Psoas muscle (tissue), 8 donors: ENCODE data around the gene FLAD1. TPM values are rescaled to one million over a fixed set of nuclear protein-coding genes. Genes with fewer than 3 reads are reported as not detected.

Experiments used
- ATAC-seq, 4 donors: fragments of 200-7000 bp; cut with Tn5 transposase; one replicate each; pipeline ENCODE4 v1.9.1; 2020; ENCODE audit warnings: moderate library complexity in 3 of 4, mild to moderate bottlenecking in 2 of 4
- DNase-seq, 2 donors: peaks; one replicate each; pipeline ENCODE4 v3.0.0-alpha.2; 2020
- H3K27ac ChIP-seq: fragments of 200-600 bp; one replicate; pipeline ENCODE4 v1.8.0; 2022
- H3K27me3 ChIP-seq, 3 donors: fragments of 200-600 bp in 1 of 3; one replicate each; pipeline versions ENCODE4 v1.6.1 to v1.8.0; 2013 to 2022; ENCODE audit warnings: low read length in 2 of 3, mild to moderate bottlenecking in 2 of 3, moderate library complexity in 1 of 3; ENCODE audit not compliant: insufficient read depth in 3 of 3
- H3K36me3 ChIP-seq, 2 donors: fragments of 200-600 bp in 1 of 2; one replicate each; pipeline versions ENCODE4 v1.6.1 to v1.8.0; 2013 to 2022; ENCODE audit warnings: low read depth in 1 of 2, mild to moderate bottlenecking in 1 of 2, moderate library complexity in 1 of 2; ENCODE audit not compliant: insufficient read depth in 1 of 2
- H3K4me1 ChIP-seq: fragments of 200-600 bp; one replicate; pipeline ENCODE4 v1.8.0; 2022
- H3K4me3 ChIP-seq: fragments of 200-600 bp; one replicate; pipeline ENCODE4 v1.8.0; 2022; ENCODE audit warnings: mild to moderate bottlenecking
- H3K9me3 ChIP-seq: fragments of 200-600 bp; one replicate; pipeline ENCODE4 v1.8.0; 2022
- WGBS, 3 donors: extraction: QIAGEN DNeasy Blood & Tissue Kit; methylation state at CpG; one replicate each; pipeline versions ENCODE4 v1.1.6 to v1.1.7; 2013; 5-methylcytosine and 5-hydroxymethylcytosine counted together
- intact Hi-C, 2 donors: fragments of 100-400 bp; cut with DNase I; formaldehyde crosslinking; loops; one replicate each; pipeline versions ENCODE4 v1.11.0 to v1.14.2; 2022
- long read RNA-seq, 2 donors: library from polyadenylated mRNA; unstranded; transcript quantifications; one replicate each; pipeline ENCODE4 v2.0.0, GENCODE V29; 2021
- polyA plus RNA-seq, 3 donors: library from polyadenylated mRNA; stranded (reverse); fragments of 200-250 nt; gene quantifications; one replicate each; pipeline ENCODE4 v1.2.3, GENCODE V29; 2013
- total RNA-seq, 4 donors: library from RNA; stranded (reverse); fragmentation: NEBNext Ultra II Directional in 2 of 4; extraction: Animal tissue kit (Norgen Biotek cat#: 25700) in 2 of 4; gene quantifications; one replicate each; pipeline versions ENCODE4 v1.2.1 to v1.2.4, GENCODE V29; 2021 to 2023
- TF ChIP-seq, protein P1 (sequence below): fragments of 200-600 bp; IDR thresholded peaks from one replicate; pipeline ENCODE4 v1.8.0; 2022; ENCODE audit warnings: antibody characterized with exemption
- donor health status: healthy with polysubstance abuse.
- donor health status: DM: no; HTN: no; CAD: no; lungs with moderate emphysema.
- donor health status: Bipolar disorder and iron deficiency.
- donor health status: healthy.
- donor health status: DM: yes; HTN: yes; CAD: no.
- donor health status: DM: no; HTN: no; CAD: no.
- donor health status: DM: no; HTN: no; CAD: no.
- donor health status: DM: yes; HTN: yes; CAD: no.

FLAD1 gene
- total RNA-seq = 10 to 100 TPM; 24.5 to 39.4 (median 30.4) TPM
- 10 to 100 TPM; 32.4 to 52.7 (median 51.6) TPM for polyA plus RNA-seq
- long read RNA-seq, donor 1, transcript FLAD1-203 (8 exons, 1,730 nt) = major isoform, 5 of 15 reads
- long read RNA-seq, donor 1, partial matches to known transcripts = 6 of 15 reads
- long read RNA-seq, donor 1, other reads (novel, unspliced or antisense) = 3 of 15 reads
- long read RNA-seq, donor 2, transcript FLAD1-203 (8 exons, 1,730 nt) = major isoform, 11 of 38 reads
- long read RNA-seq, donor 2, partial matches to known transcripts = 13 of 38 reads
- long read RNA-seq, donor 2, other reads (novel, unspliced or antisense) = 12 of 38 reads

DNA sequence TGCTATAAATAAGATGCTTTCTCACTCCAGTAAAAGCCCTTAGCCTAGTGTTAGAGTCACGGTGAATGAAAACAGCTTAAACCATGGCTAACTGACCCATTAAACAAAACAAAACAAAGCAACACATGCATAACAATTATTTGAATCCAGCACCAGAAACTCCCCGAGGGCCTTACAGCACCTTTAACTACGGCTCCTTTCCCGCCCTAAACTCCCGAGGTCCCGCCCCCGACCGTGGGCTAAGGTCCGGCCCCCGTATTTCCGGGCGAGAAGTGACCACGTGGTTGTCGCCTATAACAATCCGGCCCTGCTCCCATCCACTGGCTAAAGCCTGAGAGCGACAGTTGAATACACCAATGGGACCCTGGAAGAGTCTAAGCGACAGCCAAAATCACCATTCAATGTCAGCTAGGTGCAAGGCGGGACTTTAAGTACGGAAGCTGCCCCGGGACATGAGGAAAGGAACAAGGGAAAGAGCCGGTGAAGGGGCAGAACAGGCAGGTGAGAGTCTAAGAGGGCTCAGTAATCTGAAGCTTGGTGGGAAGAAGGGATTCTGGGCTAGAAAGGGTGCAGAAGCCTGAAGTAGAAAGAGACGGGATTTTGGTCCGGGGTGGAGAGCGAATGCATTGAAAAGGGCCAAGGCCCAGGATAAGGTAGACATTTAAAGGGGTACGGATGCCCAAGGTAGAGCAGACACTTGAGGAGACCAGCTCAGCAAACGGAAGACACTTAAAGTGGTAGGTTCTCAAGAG is at the start of gene FLAD1:
FLAD1 (plus strand) TSS at position 448 of the 752 bp plus-strand sequence. CDS start 351 bp downstream, outside the sequence.
- H3K36me3 ChIP-seq = peaks cover 3 to 15% of the 10 kb centered on the region in 2 donors
- WGBS, 3 donors = 0 to 1% (median 0%) methylated on average over 26 of the region's 26 CpGs
- intact Hi-C loops = no loop called here
- peak within 1 kb of the TSS; percentile 72 for H3K4me3 ChIP-seq
- ATAC-seq (peak; percentile 99 to 100 (median 100)), DNase-seq (peak; percentile 92 to 96)
- TF ChIP-seq, protein P1, sequence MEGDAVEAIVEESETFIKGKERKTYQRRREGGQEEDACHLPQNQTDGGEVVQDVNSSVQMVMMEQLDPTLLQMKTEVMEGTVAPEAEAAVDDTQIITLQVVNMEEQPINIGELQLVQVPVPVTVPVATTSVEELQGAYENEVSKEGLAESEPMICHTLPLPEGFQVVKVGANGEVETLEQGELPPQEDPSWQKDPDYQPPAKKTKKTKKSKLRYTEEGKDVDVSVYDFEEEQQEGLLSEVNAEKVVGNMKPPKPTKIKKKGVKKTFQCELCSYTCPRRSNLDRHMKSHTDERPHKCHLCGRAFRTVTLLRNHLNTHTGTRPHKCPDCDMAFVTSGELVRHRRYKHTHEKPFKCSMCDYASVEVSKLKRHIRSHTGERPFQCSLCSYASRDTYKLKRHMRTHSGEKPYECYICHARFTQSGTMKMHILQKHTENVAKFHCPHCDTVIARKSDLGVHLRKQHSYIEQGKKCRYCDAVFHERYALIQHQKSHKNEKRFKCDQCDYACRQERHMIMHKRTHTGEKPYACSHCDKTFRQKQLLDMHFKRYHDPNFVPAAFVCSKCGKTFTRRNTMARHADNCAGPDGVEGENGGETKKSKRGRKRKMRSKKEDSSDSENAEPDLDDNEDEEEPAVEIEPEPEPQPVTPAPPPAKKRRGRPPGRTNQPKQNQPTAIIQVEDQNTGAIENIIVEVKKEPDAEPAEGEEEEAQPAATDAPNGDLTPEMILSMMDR = no peak
- H3K27ac ChIP-seq = peak within 1 kb of the TSS; percentile 75
- peaks cover 17% of the 10 kb centered on the region for H3K4me1 ChIP-seq
- no peaks in the 10 kb centered on the region for H3K9me3 ChIP-seq
- H3K27me3 ChIP-seq = no peaks in the 10 kb centered on the region

DNA sequence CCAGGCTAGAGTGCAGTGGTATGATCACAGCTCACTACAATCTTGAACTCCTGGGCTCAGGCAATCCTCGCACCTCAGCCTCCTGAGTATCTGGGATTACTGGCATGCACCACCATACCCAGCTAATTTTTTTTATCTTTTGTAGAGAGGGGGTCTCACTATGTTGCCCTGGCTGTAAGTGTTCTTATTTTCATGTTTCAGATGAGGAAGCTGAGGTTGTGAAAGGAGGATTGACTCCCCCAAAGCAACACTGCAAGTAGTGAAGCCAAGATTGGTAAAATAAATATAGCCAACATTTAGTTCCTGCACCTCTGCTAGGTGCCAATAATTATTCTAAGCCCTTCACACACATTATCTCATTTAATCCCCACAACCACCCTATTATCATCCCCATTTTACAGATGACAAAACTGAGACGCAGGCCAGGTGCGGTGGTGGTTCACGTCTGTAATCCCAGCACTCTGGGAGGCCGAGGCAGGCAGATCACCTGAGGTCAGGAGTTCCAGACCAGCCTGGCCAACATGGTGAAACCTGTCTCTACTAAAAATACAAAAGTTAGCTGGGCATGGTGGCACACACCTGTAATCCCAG is 48.7 kb upstream of the FLAD1 start:
- peaks cover 4% of the 10 kb centered on the region for H3K4me1 ChIP-seq
- WGBS, 3 donors = 94 to 96% (median 95%) methylated on average over 5 of the region's 5 CpGs

DNA sequence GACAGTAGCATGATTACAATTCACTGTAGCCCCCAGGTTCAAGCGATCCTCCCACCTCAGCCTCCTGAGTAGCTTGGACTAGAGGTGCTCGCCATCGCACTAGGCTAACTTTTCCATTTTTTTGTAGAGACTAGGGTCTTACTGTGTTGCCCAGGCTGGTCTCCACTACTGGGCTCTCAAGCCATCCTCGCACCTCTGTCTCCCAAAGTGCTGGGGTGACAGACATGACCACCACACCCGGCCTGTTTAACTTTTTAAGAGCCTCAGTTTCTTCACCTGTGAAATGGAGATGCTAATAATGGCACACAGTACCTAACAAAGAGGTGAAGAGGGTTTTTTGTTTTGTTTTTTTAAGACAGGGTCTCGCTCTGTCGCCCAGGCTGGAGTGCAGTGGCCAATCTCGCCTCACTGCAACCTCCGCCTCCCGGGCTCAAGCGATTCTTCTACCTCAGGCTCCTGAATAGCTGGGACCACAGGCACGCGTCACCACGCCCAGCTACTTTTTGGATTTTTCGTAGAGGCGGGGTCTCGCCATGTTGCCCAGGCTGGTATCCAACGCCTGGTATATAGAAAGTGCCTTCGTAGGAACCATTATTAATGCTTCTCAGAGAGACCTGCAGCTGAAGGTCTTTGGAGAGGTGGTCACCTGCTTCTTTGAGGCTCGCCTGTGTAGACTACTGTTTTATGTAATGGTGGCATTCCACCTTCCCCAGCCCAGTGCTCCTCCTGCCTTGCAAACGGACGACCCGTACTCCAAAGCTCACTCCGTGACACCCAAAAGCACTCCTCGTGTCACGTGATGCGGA is 47.2 kb upstream of the FLAD1 start:
- Histone ChIP-seq H3K27ac (peak overlapping the region; percentile 95), H3K4me1 (peaks cover 4% of the 10 kb centered on the region), H3K36me3 (peaks cover 4 to 15% of the 10 kb centered on the region in 2 donors), H3K27me3 (no peaks in the 10 kb centered on the region), H3K4me3 (peak overlapping the region; percentile 76), H3K9me3 (no peaks in the 10 kb centered on the region)
- intact Hi-C loops = loop anchor here in 1 of 2 donors (10.0 kb wide), 1 partner anchor 371 kb away; the partner anchor contains the start of gene CHRNB2
- DNase-seq (no peak), ATAC-seq (no peak)
- 29 to 37% (median 33%) methylated on average over 27 of the region's 27 CpGs for WGBS, 3 donors
- TF ChIP-seq, protein P1 = no peak

More for the DNA sequence above, 48.7 kb upstream of the FLAD1 start:
- Histone ChIP-seq H3K36me3 (peaks cover 4 to 30% of the 10 kb centered on the region in 2 donors), H3K4me3 (no peak overlapping the region), H3K27me3 (no peaks in the 10 kb centered on the region), H3K9me3 (no peaks in the 10 kb centered on the region), H3K27ac (no peak overlapping the region)
- TF ChIP-seq, protein P1 = no peak
- DNase-seq (no peak), ATAC-seq (no peak)
- intact Hi-C loops = loop anchor here in 1 of 2 donors (10.0 kb wide), 1 partner anchor 370 kb away; the partner anchor contains the start of gene CHRNB2

DNA sequence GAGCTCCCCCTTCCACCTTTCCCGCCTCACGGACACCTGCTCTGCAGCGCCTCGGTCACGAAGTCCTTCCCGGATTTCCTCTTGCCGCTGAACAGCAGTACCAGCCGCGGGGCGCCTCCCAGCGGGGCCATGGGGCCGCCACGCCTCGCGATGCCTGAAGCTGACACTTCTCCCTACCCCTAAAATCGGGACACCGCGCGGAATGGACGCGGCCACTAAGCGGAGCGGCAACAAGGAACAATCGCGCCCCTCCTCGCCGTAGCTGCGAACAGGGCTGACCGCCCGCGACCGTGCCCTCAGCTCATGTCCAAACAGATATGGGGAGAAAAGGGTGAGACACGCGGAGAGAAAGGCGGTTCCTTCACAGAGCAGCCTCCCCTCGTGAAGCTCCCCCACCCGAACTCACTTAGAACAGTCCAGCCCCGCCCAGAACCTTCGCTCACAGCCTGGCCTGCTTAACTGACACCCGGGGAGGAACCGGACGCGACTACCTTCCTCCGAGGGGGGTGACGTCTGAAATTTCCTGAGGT is 46.5 kb upstream of the FLAD1 start, which contains the start of gene PMVK:
PMVK (minus strand) TSS at position 165 of the 530 bp plus-strand sequence; CDS start at position 131, 34 bp downstream.
- intact Hi-C loops = loop anchor here in 1 of 2 donors (10.0 kb wide), 1 partner anchor 372 kb away; the partner anchor contains the start of gene CHRNB2
- peaks cover 4 to 9% of the 10 kb centered on the region in 2 donors for H3K36me3 ChIP-seq
- DNase-seq (peak; percentile 95 to 97), ATAC-seq (peak; percentile 90 to 94 (median 93))
- no peaks in the 10 kb centered on the region for H3K27me3 ChIP-seq
- H3K4me3 ChIP-seq = peak within 1 kb of the TSS; percentile 76
- WGBS, 3 donors = 0% methylated on average over 44 to 45 of the region's 45 CpGs
- peaks cover 4% of the 10 kb centered on the region for H3K4me1 ChIP-seq
- TF ChIP-seq, protein P1 = peak; percentile 19
- peak within 1 kb of the TSS; percentile 95 for H3K27ac ChIP-seq
- no peaks in the 10 kb centered on the region for H3K9me3 ChIP-seq
